Gastrocnemius medialis (tissue), 4 donors: ENCODE data around the gene LVRN. TPM values are rescaled to one million over a fixed set of nuclear protein-coding genes. Genes with fewer than 3 reads are reported as not detected.
A peak's percentile ranks its signal among the peaks of the same experiment; 100 is the strongest.

Experiments used
- ATAC-seq, 2 donors: fragments of 150-250 bp; one replicate each; pipeline ENCODE4 v1.9.1; 2016
- DNase-seq, 2 donors: peaks; one replicate each; pipeline ENCODE4 v3.0.0-alpha.2; 2019
- H3K27ac ChIP-seq, 4 donors: fragments of 200-600 bp; sonication (generic); 1 replicate in 1 of 4; 2 replicates in 3 of 4; pipeline ENCODE4 v1.5.1; 2016 to 2018; ENCODE audit warnings: mild to moderate bottlenecking in 2 of 4, moderate library complexity in 1 of 4
- H3K27me3 ChIP-seq, 3 donors: fragments of 200-600 bp; sonication (generic) in 2 of 3; 1 replicate in 1 of 3; 2 replicates in 2 of 3; pipeline versions ENCODE4 v1.5.1 to v1.6.0; 2016 to 2019; ENCODE audit warnings: mild to moderate bottlenecking in 1 of 3, moderate library complexity in 1 of 3
- H3K36me3 ChIP-seq, 2 donors: fragments of 200-600 bp; sonication (generic) in 1 of 2; one replicate each; pipeline ENCODE4 v1.5.1; 2017 to 2018
- H3K4me1 ChIP-seq, 2 donors: fragments of 200-600 bp; sonication (generic) in 1 of 2; one replicate each; pipeline ENCODE4 v1.5.1; 2016 to 2017; ENCODE audit warnings: mild to moderate bottlenecking in 2 of 2
- H3K4me3 ChIP-seq, 4 donors: fragments of 200-600 bp; sonication (generic) in 3 of 4; 1 replicate in 1 of 4; 2 replicates in 3 of 4; pipeline ENCODE4 v1.5.1; 2016 to 2019; ENCODE audit warnings: mild to moderate bottlenecking in 2 of 4
- H3K9me3 ChIP-seq, 3 donors: fragments of 200-600 bp; sonication (generic) in 2 of 3; 1 replicate in 1 of 3; 2 replicates in 2 of 3; pipeline ENCODE4 v1.5.1; 2016 to 2019
- POLR2A ChIP-seq, 2 donors: fragments of 450-650 bp; IDR thresholded peaks; one replicate each; pipeline ENCODE4 v1.6.1; 2017; ENCODE audit warnings: antibody characterized with exemption in 2 of 2, mild to moderate bottlenecking in 2 of 2, moderate library complexity in 2 of 2
- in situ Hi-C, 4 donors: fragments of 200-750 bp; cut with MboI; loops; one replicate each; pipeline versions ENCODE4 v1.15.0 to v1.8.0; 2017; ENCODE audit warnings: low sequenced_read_pairs in 4 of 4
- intact Hi-C: fragments of 100-400 bp; cut with DNase I; formaldehyde crosslinking; loops from one replicate; pipeline ENCODE4 v1.15.1; 2023; ENCODE audit warnings: low total_unique reads
- total RNA-seq, 4 donors: library from RNA; depleted of rRNA; stranded (reverse); fragments of >200 nt; gene quantifications; one replicate each; pipeline versions ENCODE4 v1.1.0 to v1.2.3, GENCODE V29; 2016
- TF ChIP-seq, protein P1 (sequence below), 5 experiments: fragments of 450-650 bp in 3 of 5; fragments of 200-600 bp in 2 of 5; sonication (generic) in 2 of 5; IDR thresholded peaks in 4 of 5; conservative IDR thresholded peaks in 1 of 5; 1 replicate in 4 of 5; 2 replicates in 1 of 5; pipeline ENCODE4 v1.5.1; 2016 to 2019; ENCODE audit warnings: antibody characterized with exemption in 5 of 5, mild to moderate bottlenecking in 3 of 5, moderate library complexity in 3 of 5

The LVRN gene
- total RNA-seq, 4 donors from 2014 or later = 0.63 to 2.2 (median 0.78) TPM

DNA sequence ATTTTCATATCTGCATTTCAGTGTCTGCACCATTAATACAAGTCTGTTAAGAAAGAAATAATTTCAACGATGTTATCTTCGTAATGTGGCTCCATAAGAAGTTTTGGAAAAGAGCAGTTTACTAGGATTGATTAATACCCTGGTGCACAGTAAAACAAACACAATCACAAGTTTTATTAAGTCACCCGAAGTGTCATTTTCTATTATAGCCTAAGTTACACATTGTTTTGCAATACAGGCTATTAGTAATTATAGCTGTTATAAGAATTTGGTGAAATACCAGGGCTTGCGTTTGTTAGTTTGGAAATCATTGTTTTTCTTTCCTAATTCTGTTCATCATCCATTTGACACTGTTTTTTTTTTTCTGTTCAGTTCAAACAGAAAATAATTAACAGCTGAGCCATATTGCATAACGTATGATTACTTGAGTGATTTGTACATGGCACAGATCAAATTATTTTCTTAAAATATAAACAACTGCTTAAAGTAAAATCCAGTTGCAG is 30.6 kb downstream of the LVRN start:
- Histone ChIP-seq H3K27ac (no peak overlapping the region), H3K4me3 (no peak overlapping the region), H3K36me3 (no peaks in the 10 kb centered on the region), H3K9me3 (no peaks in the 10 kb centered on the region), H3K27me3 (no peaks in the 10 kb centered on the region), H3K4me1 (no peaks in the 10 kb centered on the region)
- ATAC-seq = peak in 1 of 2 donors; percentile 58
- TF ChIP-seq, protein P1, sequence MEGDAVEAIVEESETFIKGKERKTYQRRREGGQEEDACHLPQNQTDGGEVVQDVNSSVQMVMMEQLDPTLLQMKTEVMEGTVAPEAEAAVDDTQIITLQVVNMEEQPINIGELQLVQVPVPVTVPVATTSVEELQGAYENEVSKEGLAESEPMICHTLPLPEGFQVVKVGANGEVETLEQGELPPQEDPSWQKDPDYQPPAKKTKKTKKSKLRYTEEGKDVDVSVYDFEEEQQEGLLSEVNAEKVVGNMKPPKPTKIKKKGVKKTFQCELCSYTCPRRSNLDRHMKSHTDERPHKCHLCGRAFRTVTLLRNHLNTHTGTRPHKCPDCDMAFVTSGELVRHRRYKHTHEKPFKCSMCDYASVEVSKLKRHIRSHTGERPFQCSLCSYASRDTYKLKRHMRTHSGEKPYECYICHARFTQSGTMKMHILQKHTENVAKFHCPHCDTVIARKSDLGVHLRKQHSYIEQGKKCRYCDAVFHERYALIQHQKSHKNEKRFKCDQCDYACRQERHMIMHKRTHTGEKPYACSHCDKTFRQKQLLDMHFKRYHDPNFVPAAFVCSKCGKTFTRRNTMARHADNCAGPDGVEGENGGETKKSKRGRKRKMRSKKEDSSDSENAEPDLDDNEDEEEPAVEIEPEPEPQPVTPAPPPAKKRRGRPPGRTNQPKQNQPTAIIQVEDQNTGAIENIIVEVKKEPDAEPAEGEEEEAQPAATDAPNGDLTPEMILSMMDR (IDR thresholded peaks at IDR 0.05 in 4 of 5, conservative IDR thresholded peaks at IDR 0.05 in 1 of 5) = no peak
- no peak for TF ChIP-seq POLR2A (IDR thresholded peaks at IDR 0.05)
- intact Hi-C loops (no loop called here), in situ Hi-C loops (no loop called here)
- no peak for DNase-seq

DNA sequence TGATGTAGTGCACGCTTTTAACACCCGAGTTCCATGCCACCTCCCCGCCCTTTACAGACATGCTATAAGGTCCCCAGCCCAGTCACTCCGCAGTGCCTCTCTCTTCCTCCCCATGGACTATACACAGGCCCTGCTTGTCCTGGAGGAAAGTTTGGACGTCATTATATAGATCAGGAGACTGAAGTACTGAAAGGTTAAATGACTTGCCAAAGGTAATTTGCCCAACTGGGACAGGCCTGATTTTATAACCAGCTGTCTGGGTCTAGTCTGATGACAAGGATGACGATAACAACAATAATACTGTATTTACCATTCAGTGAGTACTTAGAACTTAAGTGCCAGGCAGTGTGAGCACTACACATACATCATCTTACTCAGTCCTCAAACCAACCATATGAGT is 33.1 kb downstream of the LVRN start:
- in situ Hi-C loops = no loop called here
- Histone ChIP-seq H3K4me1 (no peaks in the 10 kb centered on the region), H3K27me3 (no peaks in the 10 kb centered on the region), H3K27ac (no peak overlapping the region), H3K9me3 (no peaks in the 10 kb centered on the region), H3K36me3 (no peaks in the 10 kb centered on the region), H3K4me3 (no peak overlapping the region)
- DNase-seq (no peak), ATAC-seq (no peak)
- TF ChIP-seq, protein P1 (IDR thresholded peaks at IDR 0.05 in 4 of 5, conservative IDR thresholded peaks at IDR 0.05 in 1 of 5) = no peak
- no peak for TF ChIP-seq POLR2A (IDR thresholded peaks at IDR 0.05)
- intact Hi-C loops = no loop called here

DNA sequence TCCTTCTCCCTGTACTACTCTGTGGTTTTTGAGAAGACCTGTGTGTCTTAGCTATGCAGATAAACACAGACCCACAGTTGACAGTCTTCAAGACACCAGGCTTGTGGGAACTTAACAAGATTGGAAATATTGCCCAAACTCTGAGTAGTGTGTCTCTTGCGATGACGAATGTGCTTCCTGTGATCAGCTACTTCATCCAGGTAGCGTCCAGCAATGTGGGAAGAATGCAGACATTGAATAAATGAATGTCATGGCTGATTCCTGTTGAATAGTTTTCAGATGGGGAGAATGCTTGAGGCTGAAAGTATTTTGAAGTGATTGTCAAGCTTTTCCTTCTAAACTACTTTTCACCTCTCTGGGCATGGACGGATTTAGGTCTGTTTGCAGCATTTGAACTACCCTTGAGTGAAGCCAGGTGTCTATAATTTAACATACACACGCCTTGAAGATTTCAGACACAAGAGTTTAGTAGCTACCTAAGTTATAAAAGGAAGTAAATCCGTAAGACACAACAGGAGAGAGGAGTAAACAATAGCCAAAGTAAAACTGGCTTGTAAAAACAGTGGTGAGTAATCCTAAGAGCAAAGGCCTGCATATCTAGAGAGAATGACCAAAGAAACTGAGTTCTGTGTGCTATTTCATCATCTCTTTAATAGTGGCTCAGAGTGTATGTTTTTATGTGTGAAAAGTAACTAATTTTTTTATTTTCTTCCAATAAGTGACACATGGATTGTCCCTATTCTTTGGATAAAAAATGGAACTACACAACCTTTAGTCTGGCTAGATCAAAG is 40.0 kb downstream of the LVRN start:
- Histone ChIP-seq H3K9me3 (no peaks in the 10 kb centered on the region), H3K4me1 (no peaks in the 10 kb centered on the region), H3K27me3 (no peaks in the 10 kb centered on the region), H3K36me3 (no peaks in the 10 kb centered on the region), H3K4me3 (no peak overlapping the region), H3K27ac (no peak overlapping the region)
- TF ChIP-seq, protein P1 (IDR thresholded peaks at IDR 0.05 in 4 of 5, conservative IDR thresholded peaks at IDR 0.05 in 1 of 5) = no peak
- TF ChIP-seq POLR2A (IDR thresholded peaks at IDR 0.05) = no peak
- intact Hi-C loops (no loop called here), in situ Hi-C loops (no loop called here)
- no peak for ATAC-seq
- no peak for DNase-seq

DNA sequence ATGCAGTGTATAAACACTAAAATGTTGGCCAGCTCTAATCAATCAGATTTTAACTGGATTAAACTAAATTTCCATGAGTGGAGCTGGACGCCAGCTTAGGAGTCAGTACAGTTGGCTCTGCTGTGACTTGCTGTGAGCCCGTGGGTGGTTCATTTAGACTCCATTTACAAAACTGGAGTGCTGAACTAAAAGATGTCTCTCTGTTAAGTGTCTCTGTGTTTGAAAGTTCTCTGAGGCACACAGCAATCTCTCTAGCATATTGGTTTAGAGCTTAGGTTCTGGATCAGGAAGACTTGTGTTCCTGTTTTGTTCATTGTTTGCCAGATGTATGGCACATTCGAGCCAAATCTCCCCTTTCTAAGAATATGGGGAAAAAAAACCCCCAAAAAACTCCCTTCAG is 42.0 kb downstream of the LVRN start:
- TF ChIP-seq POLR2A (IDR thresholded peaks at IDR 0.05) = no peak
- TF ChIP-seq, protein P1 (IDR thresholded peaks at IDR 0.05 in 4 of 5, conservative IDR thresholded peaks at IDR 0.05 in 1 of 5) = no peak
- H3K4me1 ChIP-seq = no peaks in the 10 kb centered on the region
- H3K27me3 ChIP-seq = no peaks in the 10 kb centered on the region
- ATAC-seq = no peak
- in situ Hi-C loops (no loop called here), intact Hi-C loops (no loop called here)
- no peak overlapping the region for H3K27ac ChIP-seq
- H3K4me3 ChIP-seq = no peak overlapping the region
- no peaks in the 10 kb centered on the region for H3K36me3 ChIP-seq
- DNase-seq = no peak
- H3K9me3 ChIP-seq = no peaks in the 10 kb centered on the region
